HepG2 (cell line): ENCODE data around the gene UGT1A8. TPM values are rescaled to one million over a fixed set of nuclear protein-coding genes. Genes with fewer than 3 reads are reported as not detected.
A peak's percentile ranks its signal among the peaks of the same experiment; 100 is the strongest.

Experiments used
- AHR ChIP-seq: IDR thresholded peaks from 2 replicates; pipeline ENCODE4 v1.6.1; 2018; ENCODE audit warnings: missing genetic modification reagents, missing compliant biosample characterization
- CCDC6 ChIP-seq: sonication (generic); formaldehyde crosslinking; IDR thresholded peaks from 2 replicates; pipeline ENCODE4 v1.8.1; 2022; ENCODE audit warnings: mild to moderate bottlenecking, missing genetic modification reagents, moderate library complexity
- HHEX ChIP-seq: IDR thresholded peaks from 2 replicates; pipeline ENCODE4 v1.6.1; 2016; ENCODE audit warnings: control low read depth
- HINFP ChIP-seq: sonication (generic); formaldehyde crosslinking; IDR thresholded peaks from 2 replicates; pipeline ENCODE4 v1.4.0; 2020; ENCODE audit warnings: low read depth, mild to moderate bottlenecking, missing genetic modification reagents
- IRF1 ChIP-seq: sonication (generic); formaldehyde crosslinking; IDR thresholded peaks from 2 replicates; pipeline ENCODE4 v1.4.0; 2020; ENCODE audit warnings: low read depth, mild to moderate bottlenecking, missing genetic modification reagents
- KDM6A ChIP-seq: IDR thresholded peaks from 2 replicates; pipeline ENCODE4 v1.6.1; 2016; ENCODE audit warnings: low read depth
- KLF11 ChIP-seq: IDR thresholded peaks from 2 replicates; pipeline ENCODE4 v1.6.1; 2016; ENCODE audit warnings: missing compliant biosample characterization
- MNT ChIP-seq: fragments of 450-650 bp; IDR thresholded peaks from 2 replicates; pipeline ENCODE4 v1.6.1; 2016
- NFE2L2 ChIP-seq: fragments of 150-350 bp; IDR thresholded peaks from 2 replicates; pipeline ENCODE4 v1.6.1; 2014; ENCODE audit warnings: low read length
- SAFB2 ChIP-seq: sonication (generic); formaldehyde crosslinking; IDR thresholded peaks from 2 replicates; pipeline ENCODE4 v1.5.1; 2020; ENCODE audit warnings: missing genetic modification reagents, low read depth, mild to moderate bottlenecking, borderline replicate concordance
- SOX13 ChIP-seq, 3 experiments: fragments of 450-650 bp in 1 of 3; sonication (generic) in 1 of 3; formaldehyde crosslinking in 1 of 3; IDR thresholded peaks in 2 of 3; conservative IDR thresholded peaks in 1 of 3; 2 replicates each; pipeline versions ENCODE4 v1.5.0 to v1.6.1; 2016 to 2020; ENCODE audit warnings: antibody characterized with exemption in 1 of 3, mild to moderate bottlenecking in 1 of 3, missing compliant biosample characterization in 1 of 3, missing genetic modification reagents in 1 of 3, moderate library complexity in 1 of 3
- TFE3 ChIP-seq: IDR thresholded peaks from 2 replicates; pipeline ENCODE4 v1.6.1; 2016
- U2AF2 ChIP-seq: fragments of 200-400 bp; formaldehyde crosslinking; IDR thresholded peaks from 2 replicates; pipeline ENCODE4 v1.6.1; 2017; ENCODE audit warnings: low read depth, mild to moderate bottlenecking, low read length
- ZNF280D ChIP-seq: sonication (generic); formaldehyde crosslinking; IDR thresholded peaks from 2 replicates; pipeline ENCODE4 v1.5.1; 2020; ENCODE audit warnings: mild to moderate bottlenecking, missing genetic modification reagents
- ZNF431 ChIP-seq: sonication (generic); formaldehyde crosslinking; IDR thresholded peaks from 2 replicates; pipeline ENCODE4 v1.9.0; 2022; ENCODE audit warnings: missing genetic modification reagents, low read depth, mild to moderate bottlenecking, borderline replicate concordance
- ZNF7 ChIP-seq: IDR thresholded peaks from 2 replicates; pipeline ENCODE4 v1.6.1; 2016; ENCODE audit warnings: missing biosample characterization, missing genetic modification reagents
- ZNF709 ChIP-seq: sonication (generic); formaldehyde crosslinking; IDR thresholded peaks from 2 replicates; pipeline ENCODE4 v1.5.0; 2020; ENCODE audit warnings: mild to moderate bottlenecking, missing genetic modification reagents
- ZNF710 ChIP-seq: sonication (generic); formaldehyde crosslinking; IDR thresholded peaks from 2 replicates; pipeline ENCODE4 v1.5.0; 2020; ENCODE audit warnings: mild to moderate bottlenecking, missing genetic modification reagents, borderline replicate concordance
- polyA plus RNA-seq, 8 experiments: library from polyadenylated mRNA; depleted of rRNA in 3 of 8; stranded (reverse) in 7 of 8; unstranded in 1 of 8; fragments of >200 nt; fragmentation: Illumina TruSeq in 4 of 8; extraction: Trizol in 4 of 8; gene quantifications; 2 replicates each; pipeline versions ENCODE4 v1.2.1 to v1.2.3, GENCODE V29; 2011 to 2016; ENCODE audit warnings: low read depth in 4 of 8, missing spikeins in 1 of 8, mixed read lengths in 1 of 8; ENCODE audit not compliant: insufficient read depth in 1 of 8
- total RNA-seq, 5 experiments: library from RNA; depleted of rRNA; stranded (reverse); fragments of >200 nt; fragmentation: Illumina TruSeq; extraction: Trizol; gene quantifications; 2 replicates each; pipeline ENCODE4 v1.2.3, GENCODE V29; 2016; ENCODE audit warnings: low read depth in 1 of 5

The UGT1A8 gene
- total and polyA plus RNA-seq, 2 of the 13 experiments (the other 11 are each of a cell fraction or from before 2014, with no cell fraction given), result not detected

GRCh38 chr2:233745073-233745755, 127.8 kb downstream of the UGT1A8 start (continued):
- TF ChIP-seq IRF1 (CRISPR knock-in tag) (no peak), NFE2L2 (no peak), HINFP (CRISPR knock-in tag) (no peak), ZNF431 (CRISPR knock-in tag) (no peak; the same call in 1 of the 2 replicates), KDM6A (CRISPR knock-in tag) (peak; percentile 93), ZNF709 (CRISPR knock-in tag) (peak; percentile 65; the same call in 1 of the 2 replicates), U2AF2 (no peak), SAFB2 (CRISPR knock-in tag) (no peak), ZNF7 (no peak), KLF11 (CRISPR knock-in tag) (peak; percentile 74; the same call in 1 of the 2 replicates), SOX13 (IDR thresholded peaks at IDR 0.05) (peak; percentile 99), SOX13 (CRISPR knock-in tag; conservative IDR thresholded peaks at IDR 0.05 in 1 of 2, IDR thresholded peaks at IDR 0.05 in 1 of 2) (peak in 1 of 2 experiments; percentile 98; a peak in 2 of 4 replicates), CCDC6 (CRISPR knock-in tag) (no peak), TFE3 (CRISPR knock-in tag) (peak; percentile 85), AHR (no peak; the same call in 1 of the 2 replicates), MNT (no peak), HHEX (peak; percentile 100), ZNF280D (CRISPR knock-in tag) (peak; percentile 91), ZNF710 (CRISPR knock-in tag) (peak; percentile 94)
